HepG2 (cell line): ENCODE measurements around the gene JMJD6. TPM values are rescaled to one million over a fixed set of nuclear protein-coding genes. Genes with fewer than 3 reads are reported as not detected.

Experiments
- IRF2 ChIP-seq: IDR thresholded peaks from 2 replicates; pipeline ENCODE4 v1.6.1; 2018; ENCODE audit warnings: missing genetic modification reagents, missing compliant biosample characterization
- KAT2B ChIP-seq: fragments of 150-350 bp; IDR thresholded peaks from 2 replicates; pipeline ENCODE4 v1.6.1; 2014; ENCODE audit warnings: low read depth, low read length, borderline replicate concordance
- PRMT3 ChIP-seq: sonication (generic); formaldehyde crosslinking; IDR thresholded peaks from 2 replicates; pipeline ENCODE4 v1.8.1; 2022; ENCODE audit warnings: low read depth, mild to moderate bottlenecking, moderate library complexity, missing genetic modification reagents, borderline replicate concordance
- RXRA ChIP-seq: sonication (generic); formaldehyde crosslinking; IDR thresholded peaks from 2 replicates; pipeline ENCODE4 v1.5.1; 2020; ENCODE audit warnings: missing genetic modification reagents
- SOX6 ChIP-seq, 2 experiments: fragments of 450-650 bp in 1 of 2; sonication (generic) in 1 of 2; formaldehyde crosslinking in 1 of 2; IDR thresholded peaks; 2 replicates each; pipeline versions ENCODE4 v1.4.0 to v1.6.1; 2017 to 2020; ENCODE audit warnings: antibody characterized with exemption in 1 of 2, mild to moderate bottlenecking in 1 of 2, missing genetic modification reagents in 1 of 2
- SP5 ChIP-seq: IDR thresholded peaks from 2 replicates; pipeline ENCODE4 v1.6.1; 2016; ENCODE audit warnings: low read depth, borderline replicate concordance
- THAP11 ChIP-seq: IDR thresholded peaks from 2 replicates; pipeline ENCODE4 v1.6.1; 2016; ENCODE audit warnings: missing biosample characterization, missing genetic modification reagents
- ZFP82 ChIP-seq: sonication (generic); formaldehyde crosslinking; IDR thresholded peaks from 2 replicates; pipeline ENCODE4 v1.5.1; 2020; ENCODE audit warnings: mild to moderate bottlenecking, missing genetic modification reagents, borderline replicate concordance
- ZMYM2 ChIP-seq: sonication (generic); formaldehyde crosslinking; IDR thresholded peaks from 2 replicates; pipeline ENCODE4 v1.8.0; 2022; ENCODE audit warnings: mild to moderate bottlenecking, missing genetic modification reagents
- ZNF263 ChIP-seq: sonication (generic); formaldehyde crosslinking; IDR thresholded peaks from 2 replicates; pipeline ENCODE4 v1.4.0; 2020; ENCODE audit warnings: missing genetic modification reagents
- polyA plus RNA-seq, 8 experiments: library from polyadenylated mRNA; depleted of rRNA in 3 of 8; stranded (reverse) in 7 of 8; unstranded in 1 of 8; fragments of >200 nt; fragmentation: Illumina TruSeq in 4 of 8; extraction: Trizol in 4 of 8; gene quantifications; 2 replicates each; pipeline versions ENCODE4 v1.2.1 to v1.2.3, GENCODE V29; 2011 to 2016; ENCODE audit warnings: low read depth in 4 of 8, missing spikeins in 1 of 8, mixed read lengths in 1 of 8; ENCODE audit not compliant: insufficient read depth in 1 of 8
- total RNA-seq, 5 experiments: library from RNA; depleted of rRNA; stranded (reverse); fragments of >200 nt; fragmentation: Illumina TruSeq; extraction: Trizol; gene quantifications; 2 replicates each; pipeline ENCODE4 v1.2.3, GENCODE V29; 2016; ENCODE audit warnings: low read depth in 1 of 5
- TF ChIP-seq, protein P1 (sequence below): IDR thresholded peaks from 2 replicates; pipeline ENCODE4 v1.6.1; 2018; ENCODE audit warnings: missing genetic modification reagents, mild to moderate bottlenecking, missing compliant biosample characterization
- TF ChIP-seq, protein P2 (sequence below): sonication (generic); formaldehyde crosslinking; IDR thresholded peaks from 2 replicates; pipeline ENCODE4 v1.4.0; 2020; ENCODE audit warnings: missing genetic modification reagents, borderline replicate concordance
- TF ChIP-seq, protein P3 (sequence below): sonication (generic); formaldehyde crosslinking; IDR thresholded peaks from 2 replicates; pipeline ENCODE4 v1.4.0; 2020; ENCODE audit warnings: missing genetic modification reagents, low read depth, mild to moderate bottlenecking, borderline replicate concordance
- TF ChIP-seq, protein P4 (sequence below): sonication (generic); formaldehyde crosslinking; IDR thresholded peaks from 2 replicates; pipeline ENCODE4 v1.5.1; 2020; ENCODE audit warnings: missing genetic modification reagents, mild to moderate bottlenecking, borderline replicate concordance
- TF ChIP-seq, protein P5 (sequence below): sonication (generic); formaldehyde crosslinking; IDR thresholded peaks from 2 replicates; pipeline ENCODE4 v1.4.0; 2020; ENCODE audit warnings: missing genetic modification reagents
- TF ChIP-seq, protein P6 (sequence below): sonication (generic); formaldehyde crosslinking; IDR thresholded peaks from 2 replicates; pipeline ENCODE4 v1.4.0; 2020; ENCODE audit warnings: missing genetic modification reagents
- TF ChIP-seq, protein P7 (sequence below): sonication (generic); formaldehyde crosslinking; IDR thresholded peaks from 2 replicates; pipeline ENCODE4 v1.4.0; 2020; ENCODE audit warnings: missing genetic modification reagents, mild to moderate bottlenecking, borderline replicate concordance

The JMJD6 gene
- total and polyA plus RNA-seq, 2 of the 13 experiments (the other 11 are each of a cell fraction or from before 2014, with no cell fraction given) = 33.6 to 41.0 TPM

DNA sequence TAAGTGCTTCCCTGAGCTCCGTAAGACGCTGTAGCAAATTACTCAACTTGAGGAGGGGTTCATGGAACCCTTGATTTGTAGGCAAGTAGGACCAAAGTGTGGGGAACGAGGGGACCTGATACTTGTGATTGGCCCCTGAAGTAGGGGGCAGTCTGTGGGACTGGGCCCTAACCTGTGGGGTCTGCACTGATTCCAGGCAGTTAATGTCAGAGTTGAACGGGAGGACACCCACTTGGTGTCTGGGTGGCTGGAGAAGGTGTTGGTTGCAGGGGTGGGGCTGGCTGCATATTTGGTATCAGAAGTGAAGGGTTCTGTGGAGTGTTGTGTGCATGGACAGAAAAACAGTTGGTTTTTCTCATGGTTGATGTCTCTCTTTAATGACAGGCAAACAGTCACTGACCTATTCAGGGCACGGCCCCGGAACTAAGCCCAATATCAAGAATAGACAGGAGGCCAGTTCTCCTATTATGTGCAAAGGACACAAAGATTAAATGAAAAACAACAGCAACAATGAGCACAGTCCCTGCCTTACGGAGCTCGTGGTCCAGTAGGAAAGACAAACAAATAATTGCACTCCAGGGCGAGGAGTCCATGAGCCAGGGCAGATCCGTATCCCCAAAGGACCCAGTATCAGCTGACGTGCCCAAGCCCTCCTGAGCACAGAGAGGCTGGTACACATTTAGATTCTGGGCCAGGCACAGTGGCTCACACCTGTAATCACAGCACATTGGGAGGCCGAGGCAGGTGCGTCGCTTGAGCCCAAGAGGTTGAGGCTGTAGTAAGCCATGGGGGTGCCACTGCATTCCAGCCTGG is 34.8 kb downstream of the JMJD6 start (continued):
- peak; percentile 88 for TF ChIP-seq RXRA (CRISPR knock-in tag)
- peak; percentile 91 for TF ChIP-seq IRF2 (CRISPR knock-in tag)
- peak; percentile 63; the same call in 1 of the 2 replicates for TF ChIP-seq ZMYM2 (CRISPR knock-in tag)
- TF ChIP-seq SOX6 (IDR thresholded peaks at IDR 0.05) = no peak
- TF ChIP-seq SOX6 (CRISPR knock-in tag; IDR thresholded peaks at IDR 0.05) = peak; percentile 99
- TF ChIP-seq, protein P1, sequence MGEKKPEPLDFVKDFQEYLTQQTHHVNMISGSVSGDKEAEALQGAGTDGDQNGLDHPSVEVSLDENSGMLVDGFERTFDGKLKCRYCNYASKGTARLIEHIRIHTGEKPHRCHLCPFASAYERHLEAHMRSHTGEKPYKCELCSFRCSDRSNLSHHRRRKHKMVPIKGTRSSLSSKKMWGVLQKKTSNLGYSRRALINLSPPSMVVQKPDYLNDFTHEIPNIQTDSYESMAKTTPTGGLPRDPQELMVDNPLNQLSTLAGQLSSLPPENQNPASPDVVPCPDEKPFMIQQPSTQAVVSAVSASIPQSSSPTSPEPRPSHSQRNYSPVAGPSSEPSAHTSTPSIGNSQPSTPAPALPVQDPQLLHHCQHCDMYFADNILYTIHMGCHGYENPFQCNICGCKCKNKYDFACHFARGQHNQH (CRISPR knock-in tag) = peak; percentile 95
- peak; percentile 76 for TF ChIP-seq SP5
- TF ChIP-seq PRMT3 = no peak
- peak; percentile 17; the same call in 1 of the 2 replicates for TF ChIP-seq THAP11 (CRISPR knock-in tag)
- TF ChIP-seq, protein P2, sequence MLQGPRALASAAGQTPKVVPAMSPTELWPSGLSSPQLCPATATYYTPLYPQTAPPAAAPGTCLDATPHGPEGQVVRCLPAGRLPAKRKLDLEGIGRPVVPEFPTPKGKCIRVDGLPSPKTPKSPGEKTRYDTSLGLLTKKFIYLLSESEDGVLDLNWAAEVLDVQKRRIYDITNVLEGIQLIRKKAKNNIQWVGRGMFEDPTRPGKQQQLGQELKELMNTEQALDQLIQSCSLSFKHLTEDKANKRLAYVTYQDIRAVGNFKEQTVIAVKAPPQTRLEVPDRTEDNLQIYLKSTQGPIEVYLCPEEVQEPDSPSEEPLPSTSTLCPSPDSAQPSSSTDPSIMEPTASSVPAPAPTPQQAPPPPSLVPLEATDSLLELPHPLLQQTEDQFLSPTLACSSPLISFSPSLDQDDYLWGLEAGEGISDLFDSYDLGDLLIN = no peak; the same call in none of the 2 replicates
- TF ChIP-seq, protein P3, sequence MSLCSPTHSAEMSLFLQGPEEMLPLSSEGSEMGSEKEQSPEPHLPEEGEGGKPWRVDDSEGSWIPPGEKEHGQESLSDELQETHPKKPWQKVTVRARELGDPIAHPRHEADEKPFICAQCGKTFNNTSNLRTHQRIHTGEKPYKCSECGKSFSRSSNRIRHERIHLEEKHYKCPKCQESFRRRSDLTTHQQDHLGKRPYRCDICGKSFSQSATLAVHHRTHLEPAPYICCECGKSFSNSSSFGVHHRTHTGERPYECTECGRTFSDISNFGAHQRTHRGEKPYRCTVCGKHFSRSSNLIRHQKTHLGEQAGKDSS (CRISPR knock-in tag) = no peak
- TF ChIP-seq ZFP82 (CRISPR knock-in tag) = no peak
- TF ChIP-seq, protein P4, sequence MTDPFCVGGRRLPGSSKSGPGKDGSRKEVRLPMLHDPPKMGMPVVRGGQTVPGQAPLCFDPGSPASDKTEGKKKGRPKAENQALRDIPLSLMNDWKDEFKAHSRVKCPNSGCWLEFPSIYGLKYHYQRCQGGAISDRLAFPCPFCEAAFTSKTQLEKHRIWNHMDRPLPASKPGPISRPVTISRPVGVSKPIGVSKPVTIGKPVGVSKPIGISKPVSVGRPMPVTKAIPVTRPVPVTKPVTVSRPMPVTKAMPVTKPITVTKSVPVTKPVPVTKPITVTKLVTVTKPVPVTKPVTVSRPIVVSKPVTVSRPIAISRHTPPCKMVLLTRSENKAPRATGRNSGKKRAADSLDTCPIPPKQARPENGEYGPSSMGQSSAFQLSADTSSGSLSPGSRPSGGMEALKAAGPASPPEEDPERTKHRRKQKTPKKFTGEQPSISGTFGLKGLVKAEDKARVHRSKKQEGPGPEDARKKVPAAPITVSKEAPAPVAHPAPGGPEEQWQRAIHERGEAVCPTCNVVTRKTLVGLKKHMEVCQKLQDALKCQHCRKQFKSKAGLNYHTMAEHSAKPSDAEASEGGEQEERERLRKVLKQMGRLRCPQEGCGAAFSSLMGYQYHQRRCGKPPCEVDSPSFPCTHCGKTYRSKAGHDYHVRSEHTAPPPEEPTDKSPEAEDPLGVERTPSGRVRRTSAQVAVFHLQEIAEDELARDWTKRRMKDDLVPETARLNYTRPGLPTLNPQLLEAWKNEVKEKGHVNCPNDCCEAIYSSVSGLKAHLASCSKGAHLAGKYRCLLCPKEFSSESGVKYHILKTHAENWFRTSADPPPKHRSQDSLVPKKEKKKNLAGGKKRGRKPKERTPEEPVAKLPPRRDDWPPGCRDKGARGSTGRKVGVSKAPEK (CRISPR knock-in tag) = 0 out of 2 replicates have a peak, but pooled peaks have one; percentile 68
- TF ChIP-seq KAT2B = no peak
- TF ChIP-seq, protein P5, sequence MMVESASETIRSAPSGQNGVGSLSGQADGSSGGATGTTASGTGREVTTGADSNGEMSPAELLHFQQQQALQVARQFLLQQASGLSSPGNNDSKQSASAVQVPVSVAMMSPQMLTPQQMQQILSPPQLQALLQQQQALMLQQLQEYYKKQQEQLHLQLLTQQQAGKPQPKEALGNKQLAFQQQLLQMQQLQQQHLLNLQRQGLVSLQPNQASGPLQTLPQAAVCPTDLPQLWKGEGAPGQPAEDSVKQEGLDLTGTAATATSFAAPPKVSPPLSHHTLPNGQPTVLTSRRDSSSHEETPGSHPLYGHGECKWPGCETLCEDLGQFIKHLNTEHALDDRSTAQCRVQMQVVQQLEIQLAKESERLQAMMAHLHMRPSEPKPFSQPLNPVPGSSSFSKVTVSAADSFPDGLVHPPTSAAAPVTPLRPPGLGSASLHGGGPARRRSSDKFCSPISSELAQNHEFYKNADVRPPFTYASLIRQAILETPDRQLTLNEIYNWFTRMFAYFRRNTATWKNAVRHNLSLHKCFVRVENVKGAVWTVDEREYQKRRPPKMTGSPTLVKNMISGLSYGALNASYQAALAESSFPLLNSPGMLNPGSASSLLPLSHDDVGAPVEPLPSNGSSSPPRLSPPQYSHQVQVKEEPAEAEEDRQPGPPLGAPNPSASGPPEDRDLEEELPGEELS (CRISPR knock-in tag) = peak; percentile 97
- TF ChIP-seq, protein P6, sequence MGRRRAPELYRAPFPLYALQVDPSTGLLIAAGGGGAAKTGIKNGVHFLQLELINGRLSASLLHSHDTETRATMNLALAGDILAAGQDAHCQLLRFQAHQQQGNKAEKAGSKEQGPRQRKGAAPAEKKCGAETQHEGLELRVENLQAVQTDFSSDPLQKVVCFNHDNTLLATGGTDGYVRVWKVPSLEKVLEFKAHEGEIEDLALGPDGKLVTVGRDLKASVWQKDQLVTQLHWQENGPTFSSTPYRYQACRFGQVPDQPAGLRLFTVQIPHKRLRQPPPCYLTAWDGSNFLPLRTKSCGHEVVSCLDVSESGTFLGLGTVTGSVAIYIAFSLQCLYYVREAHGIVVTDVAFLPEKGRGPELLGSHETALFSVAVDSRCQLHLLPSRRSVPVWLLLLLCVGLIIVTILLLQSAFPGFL (CRISPR knock-in tag) = no peak
- TF ChIP-seq ZNF263 (CRISPR knock-in tag) = peak; percentile 41; the same call in 1 of the 2 replicates
- TF ChIP-seq, protein P7, sequence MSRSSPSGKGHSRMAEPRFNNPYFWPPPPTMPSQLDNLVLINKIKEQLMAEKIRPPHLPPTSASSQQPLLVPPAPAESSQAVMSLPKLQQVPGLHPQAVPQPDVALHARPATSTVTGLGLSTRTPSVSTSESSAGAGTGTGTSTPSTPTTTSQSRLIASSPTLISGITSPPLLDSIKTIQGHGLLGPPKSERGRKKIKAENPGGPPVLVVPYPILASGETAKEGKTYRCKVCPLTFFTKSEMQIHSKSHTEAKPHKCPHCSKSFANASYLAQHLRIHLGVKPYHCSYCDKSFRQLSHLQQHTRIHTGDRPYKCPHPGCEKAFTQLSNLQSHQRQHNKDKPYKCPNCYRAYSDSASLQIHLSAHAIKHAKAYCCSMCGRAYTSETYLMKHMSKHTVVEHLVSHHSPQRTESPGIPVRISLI (CRISPR knock-in tag) = peak; percentile 84
